ENCODE results near the gene EYA2.

EYA2 gene

GRCh38 chr20:47146686-47147085, 252.0 kb downstream of the EYA2 start:
- Histone ChIP-seq H3K4me3 (ENCODE audit: low read depth, low read length) (no peak overlapping the region), H3K27me3 (ENCODE audit: control insufficient read depth, insufficient read depth, low read length) (no peaks in the 10 kb centered on the region), H3K9me3 (ENCODE audit: control insufficient read depth, insufficient read depth, low read length) (no peaks in the 10 kb centered on the region), H3K27ac (ENCODE audit: low read depth, low read length) (no peak overlapping the region), H3K9ac (ENCODE audit: low read depth, low read length) (no peak overlapping the region), H3K4me1 (ENCODE audit: control insufficient read depth, insufficient read depth, low read length) (no peaks in the 10 kb centered on the region), H3K36me3 (ENCODE audit: control insufficient read depth, insufficient read depth, low read length) (no peaks in the 10 kb centered on the region)

GRCh38 chr20:47148059-47148458, 253.4 kb downstream of the EYA2 start:
- H3K27me3 ChIP-seq (ENCODE audit: control insufficient read depth, insufficient read depth, low read length), result no peaks in the 10 kb centered on the region
- H3K9ac ChIP-seq (ENCODE audit: low read depth, low read length), result no peak overlapping the region
- H3K36me3 ChIP-seq (ENCODE audit: control insufficient read depth, insufficient read depth, low read length), result no peaks in the 10 kb centered on the region
- H3K4me3 ChIP-seq (ENCODE audit: low read depth, low read length), result no peak overlapping the region
- no peak overlapping the region for H3K27ac ChIP-seq (ENCODE audit: low read depth, low read length)
- H3K4me1 ChIP-seq (ENCODE audit: control insufficient read depth, insufficient read depth, low read length), result no peaks in the 10 kb centered on the region
- H3K9me3 ChIP-seq (ENCODE audit: control insufficient read depth, insufficient read depth, low read length), result no peaks in the 10 kb centered on the region

GRCh38 chr20:47149939-47150338, 255.3 kb downstream of the EYA2 start:
- no peaks in the 10 kb centered on the region for H3K4me1 ChIP-seq (ENCODE audit: control insufficient read depth, insufficient read depth, low read length)
- H3K27ac ChIP-seq (ENCODE audit: low read depth, low read length), result no peak overlapping the region
- no peaks in the 10 kb centered on the region for H3K9me3 ChIP-seq (ENCODE audit: control insufficient read depth, insufficient read depth, low read length)
- no peak overlapping the region for H3K4me3 ChIP-seq (ENCODE audit: low read depth, low read length)
- no peak overlapping the region for H3K9ac ChIP-seq (ENCODE audit: low read depth, low read length)
- no peaks in the 10 kb centered on the region for H3K36me3 ChIP-seq (ENCODE audit: control insufficient read depth, insufficient read depth, low read length)
- H3K27me3 ChIP-seq (ENCODE audit: control insufficient read depth, insufficient read depth, low read length), result no peaks in the 10 kb centered on the region

GRCh38 chr20:47150403-47151152, 255.9 kb downstream of the EYA2 start:
- no peaks in the 10 kb centered on the region for H3K9me3 ChIP-seq (ENCODE audit: control insufficient read depth, insufficient read depth, low read length)
- no peak overlapping the region for H3K27ac ChIP-seq (ENCODE audit: low read depth, low read length)
- no peaks in the 10 kb centered on the region for H3K27me3 ChIP-seq (ENCODE audit: control insufficient read depth, insufficient read depth, low read length)
- no peak overlapping the region for H3K9ac ChIP-seq (ENCODE audit: low read depth, low read length)
- H3K36me3 ChIP-seq (ENCODE audit: control insufficient read depth, insufficient read depth, low read length), result no peaks in the 10 kb centered on the region
- no peaks in the 10 kb centered on the region for H3K4me1 ChIP-seq (ENCODE audit: control insufficient read depth, insufficient read depth, low read length)
- no peak overlapping the region for H3K4me3 ChIP-seq (ENCODE audit: low read depth, low read length)

- Histone ChIP-seq H3K9me3 (ENCODE audit: control insufficient read depth, insufficient read depth, low read length) (no peaks in the 10 kb centered on the region), H3K4me3 (ENCODE audit: low read depth, low read length) (no peak overlapping the region), H3K27ac (ENCODE audit: low read depth, low read length) (no peak overlapping the region), H3K4me1 (ENCODE audit: control insufficient read depth, insufficient read depth, low read length) (peaks cover 3% of the 10 kb centered on the region; the same call in 1 of the 2 replicates), H3K36me3 (ENCODE audit: control insufficient read depth, insufficient read depth, low read length) (no peaks in the 10 kb centered on the region), H3K9ac (ENCODE audit: low read depth, low read length) (no peak overlapping the region), H3K27me3 (ENCODE audit: control insufficient read depth, insufficient read depth, low read length) (no peaks in the 10 kb centered on the region)
Measured at GRCh38 chr20:47152068-47152467, 257.4 kb downstream of the EYA2 start.

GRCh38 chr20:47154089-47154488, 259.4 kb downstream of the EYA2 start:
- H3K4me3 ChIP-seq (ENCODE audit: low read depth, low read length), result no peak overlapping the region
- H3K36me3 ChIP-seq (ENCODE audit: control insufficient read depth, insufficient read depth, low read length), result no peaks in the 10 kb centered on the region

GRCh38 chr20:47156301-47157137, 261.9 kb downstream of the EYA2 start:
- Histone ChIP-seq H3K4me3 (ENCODE audit: low read depth, low read length) (no peak overlapping the region), H3K4me1 (ENCODE audit: control insufficient read depth, insufficient read depth, low read length) (peaks cover 3% of the 10 kb centered on the region; the same call in 1 of the 2 replicates), H3K27ac (ENCODE audit: low read depth, low read length) (no peak overlapping the region), H3K9me3 (ENCODE audit: control insufficient read depth, insufficient read depth, low read length) (no peaks in the 10 kb centered on the region), H3K27me3 (ENCODE audit: control insufficient read depth, insufficient read depth, low read length) (no peaks in the 10 kb centered on the region), H3K36me3 (ENCODE audit: control insufficient read depth, insufficient read depth, low read length) (no peaks in the 10 kb centered on the region), H3K9ac (ENCODE audit: low read depth, low read length) (no peak overlapping the region)

More at GRCh38 chr20:47154089-47154488, 259.4 kb downstream of the EYA2 start:
- H3K4me1 ChIP-seq (ENCODE audit: control insufficient read depth, insufficient read depth, low read length), result peaks cover 3% of the 10 kb centered on the region; the same call in 1 of the 2 replicates
- H3K9ac ChIP-seq (ENCODE audit: low read depth, low read length), result no peak overlapping the region
- H3K27ac ChIP-seq (ENCODE audit: low read depth, low read length), result no peak overlapping the region
- H3K9me3 ChIP-seq (ENCODE audit: control insufficient read depth, insufficient read depth, low read length), result no peaks in the 10 kb centered on the region
- H3K27me3 ChIP-seq (ENCODE audit: control insufficient read depth, insufficient read depth, low read length), result no peaks in the 10 kb centered on the region

GRCh38 chr20:47159166-47159565, 264.5 kb downstream of the EYA2 start:
- Histone ChIP-seq H3K36me3 (ENCODE audit: control insufficient read depth, insufficient read depth, low read length) (no peaks in the 10 kb centered on the region), H3K27me3 (ENCODE audit: control insufficient read depth, insufficient read depth, low read length) (no peaks in the 10 kb centered on the region), H3K9me3 (ENCODE audit: control insufficient read depth, insufficient read depth, low read length) (no peaks in the 10 kb centered on the region), H3K27ac (ENCODE audit: low read depth, low read length) (no peak overlapping the region), H3K4me1 (ENCODE audit: control insufficient read depth, insufficient read depth, low read length) (peaks cover 3% of the 10 kb centered on the region; the same call in 1 of the 2 replicates), H3K4me3 (ENCODE audit: low read depth, low read length) (no peak overlapping the region), H3K9ac (ENCODE audit: low read depth, low read length) (no peak overlapping the region)

- H3K9me3 ChIP-seq (ENCODE audit: control insufficient read depth, insufficient read depth, low read length), result no peaks in the 10 kb centered on the region
- H3K27ac ChIP-seq (ENCODE audit: low read depth, low read length), result no peak overlapping the region
- no peaks in the 10 kb centered on the region for H3K36me3 ChIP-seq (ENCODE audit: control insufficient read depth, insufficient read depth, low read length)
- peaks cover 3% of the 10 kb centered on the region; the same call in 1 of the 2 replicates for H3K4me1 ChIP-seq (ENCODE audit: control insufficient read depth, insufficient read depth, low read length)
- no peak overlapping the region for H3K9ac ChIP-seq (ENCODE audit: low read depth, low read length)
- no peak overlapping the region for H3K4me3 ChIP-seq (ENCODE audit: low read depth, low read length)
- H3K27me3 ChIP-seq (ENCODE audit: control insufficient read depth, insufficient read depth, low read length), result no peaks in the 10 kb centered on the region
Measured at GRCh38 chr20:47160240-47160639, 265.6 kb downstream of the EYA2 start.

GRCh38 chr20:47160992-47161391, 266.3 kb downstream of the EYA2 start:
- Histone ChIP-seq H3K27me3 (ENCODE audit: control insufficient read depth, insufficient read depth, low read length) (no peaks in the 10 kb centered on the region), H3K27ac (ENCODE audit: low read depth, low read length) (no peak overlapping the region), H3K9ac (ENCODE audit: low read depth, low read length) (no peak overlapping the region), H3K36me3 (ENCODE audit: control insufficient read depth, insufficient read depth, low read length) (no peaks in the 10 kb centered on the region), H3K4me3 (ENCODE audit: low read depth, low read length) (no peak overlapping the region), H3K4me1 (ENCODE audit: control insufficient read depth, insufficient read depth, low read length) (peaks cover 3% of the 10 kb centered on the region; the same call in 1 of the 2 replicates), H3K9me3 (ENCODE audit: control insufficient read depth, insufficient read depth, low read length) (no peaks in the 10 kb centered on the region)

GRCh38 chr20:47161411-47161810, 266.8 kb downstream of the EYA2 start:
- H3K4me3 ChIP-seq (ENCODE audit: low read depth, low read length), result no peak overlapping the region
- H3K9me3 ChIP-seq (ENCODE audit: control insufficient read depth, insufficient read depth, low read length), result no peaks in the 10 kb centered on the region
- H3K36me3 ChIP-seq (ENCODE audit: control insufficient read depth, insufficient read depth, low read length), result no peaks in the 10 kb centered on the region
- H3K9ac ChIP-seq (ENCODE audit: low read depth, low read length), result no peak overlapping the region
- H3K4me1 ChIP-seq (ENCODE audit: control insufficient read depth, insufficient read depth, low read length), result peaks cover 3% of the 10 kb centered on the region; the same call in 1 of the 2 replicates
- no peak overlapping the region for H3K27ac ChIP-seq (ENCODE audit: low read depth, low read length)
- H3K27me3 ChIP-seq (ENCODE audit: control insufficient read depth, insufficient read depth, low read length), result no peaks in the 10 kb centered on the region

All from HUES48 (cell line).